K562 (cell line): ENCODE results near the gene IDUA. TPM values are rescaled to one million over a fixed set of nuclear protein-coding genes. Genes with fewer than 3 reads are reported as not detected.

Experiments
- E2F3 ChIP-seq: fragments of 250-450 bp; sonication (Bioruptor Pico); IDR thresholded peaks from 2 replicates; pipeline ENCODE4 v1.4.0; 2020; ENCODE audit warnings: mild to moderate bottlenecking
- HINFP ChIP-seq: fragments of 450-650 bp; conservative IDR thresholded peaks from 2 replicates; pipeline ENCODE4 v1.6.1; 2016; ENCODE audit warnings: missing genetic modification characterization, low read depth, mild to moderate bottlenecking, control low read depth, missing compliant biosample characterization
- NCOA2 ChIP-seq, 2 experiments: fragments of 450-650 bp; IDR thresholded peaks; 2 replicates each; pipeline ENCODE4 v1.6.1; 2018; ENCODE audit warnings: mild to moderate bottlenecking in 2 of 2, moderate library complexity in 1 of 2; ENCODE audit not compliant: partially characterized antibody in 2 of 2
- PHF21A ChIP-seq: fragments of 450-650 bp; IDR thresholded peaks from 2 replicates; pipeline ENCODE4 v1.6.1; 2017; ENCODE audit warnings: low read depth, borderline replicate concordance
- PKNOX1 ChIP-seq: fragments of 450-650 bp; IDR thresholded peaks from 2 replicates; pipeline ENCODE4 v1.6.1; 2016
- RBFOX2 ChIP-seq: fragments of 200-400 bp; formaldehyde crosslinking; IDR thresholded peaks from 2 replicates; pipeline ENCODE4 v1.6.1; 2017; ENCODE audit warnings: low read depth, mild to moderate bottlenecking, low read length, moderate library complexity
- SIRT6 ChIP-seq: IDR thresholded peaks from one replicate; pipeline ENCODE4 v1.6.1; 2012; ENCODE audit warnings: low read depth, mild to moderate bottlenecking, control low read depth, inconsistent platforms, low read length, moderate library complexity
- TAF1 ChIP-seq: IDR thresholded peaks from 2 replicates; pipeline ENCODE4 v1.6.1; 2011; ENCODE audit warnings: mild to moderate bottlenecking, low read length, moderate library complexity; ENCODE audit not compliant: insufficient read depth, control insufficient read depth, severe bottlenecking; ENCODE audit errors: extremely low read depth
- ZBTB43 ChIP-seq: sonication (generic); formaldehyde crosslinking; IDR thresholded peaks from 2 replicates; pipeline ENCODE4 v1.8.0; 2023; ENCODE audit warnings: mild to moderate bottlenecking, missing genetic modification reagents
- polyA plus RNA-seq, 8 experiments: library from polyadenylated mRNA; depleted of rRNA in 4 of 8; stranded (reverse) in 5 of 8; unstranded in 3 of 8; fragments of >200 nt; fragmentation: Nextera tagmentation in 2 of 8; fragmentation: Illumina TruSeq in 1 of 8; extraction: Ambion mirVana in 2 of 8; extraction: Trizol in 1 of 8; gene quantifications; 2 replicates each; pipeline versions ENCODE4 v1.2.1 to v1.2.3, GENCODE V29; 2011 to 2014; ENCODE audit warnings: inconsistent platforms in 1 of 8, missing spikeins in 1 of 8
- total RNA-seq, 7 experiments: library from RNA; depleted of rRNA in 6 of 7; stranded (reverse); fragments of >200 nt in 6 of 7; fragmentation: Illumina TruSeq in 2 of 7; extraction: Trizol in 2 of 7; gene quantifications; 2 replicates each; pipeline versions ENCODE4 v1.2.1 to v1.2.3, GENCODE V29; 2011 to 2021; ENCODE audit warnings: low replicate concordance in 1 of 7
- TF ChIP-seq, protein P1 (sequence below), 2 experiments: fragments of 450-650 bp in 1 of 2; sonication (generic) in 1 of 2; formaldehyde crosslinking in 1 of 2; IDR thresholded peaks; 2 replicates each; pipeline versions ENCODE4 v1.7.1 to v1.9.0; 2016 to 2022; ENCODE audit warnings: inconsistent platforms in 1 of 2, mild to moderate bottlenecking in 1 of 2, missing genetic modification reagents in 1 of 2
- TF ChIP-seq, protein P2 (sequence below): fragments of 250-450 bp; sonication (Bioruptor Pico); IDR thresholded peaks from 2 replicates; pipeline ENCODE4 v1.5.1; 2021; ENCODE audit warnings: mild to moderate bottlenecking

The IDUA gene
- total and polyA plus RNA-seq, 9 of the 15 experiments (the other 6 are each of a cell fraction or from before 2014, with no cell fraction given), result 0.04 to 16.1 (median 1.2) TPM

DNA sequence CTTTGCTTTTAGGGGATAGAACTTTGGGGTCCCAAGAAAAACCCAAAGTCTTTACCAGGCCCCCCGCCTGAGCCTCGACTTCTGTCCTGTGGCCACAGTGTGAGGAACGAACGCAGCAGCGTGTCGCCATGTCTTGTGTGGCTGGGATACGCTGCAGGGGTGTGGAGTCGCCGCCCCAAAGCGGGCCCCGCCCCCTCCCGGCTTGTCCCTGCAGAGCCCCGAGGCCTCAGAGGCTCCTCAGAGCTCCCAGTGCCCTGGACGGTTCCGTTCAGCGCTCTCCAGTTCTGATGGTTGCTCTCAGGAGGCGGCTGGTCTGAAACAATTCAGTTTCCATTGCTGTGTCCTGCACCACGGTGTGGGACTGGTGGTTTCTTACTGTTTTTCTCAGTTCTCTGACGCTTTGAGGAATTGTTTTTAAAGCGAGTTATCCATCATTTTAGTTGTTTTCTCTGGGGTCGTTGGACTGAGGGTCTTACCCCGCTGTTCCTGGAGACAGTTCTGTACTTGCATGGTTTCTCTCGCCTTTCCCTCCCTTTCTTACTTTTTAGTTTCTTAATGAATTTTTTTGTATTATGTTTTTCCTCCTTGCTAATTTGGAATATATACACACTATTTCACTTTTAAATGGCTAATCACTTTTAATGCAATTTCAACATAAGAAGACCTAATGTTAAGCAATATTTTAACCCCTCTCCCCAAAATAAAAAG lies 1.6 kb upstream of the IDUA start (continued):
- TF ChIP-seq, protein P1, sequence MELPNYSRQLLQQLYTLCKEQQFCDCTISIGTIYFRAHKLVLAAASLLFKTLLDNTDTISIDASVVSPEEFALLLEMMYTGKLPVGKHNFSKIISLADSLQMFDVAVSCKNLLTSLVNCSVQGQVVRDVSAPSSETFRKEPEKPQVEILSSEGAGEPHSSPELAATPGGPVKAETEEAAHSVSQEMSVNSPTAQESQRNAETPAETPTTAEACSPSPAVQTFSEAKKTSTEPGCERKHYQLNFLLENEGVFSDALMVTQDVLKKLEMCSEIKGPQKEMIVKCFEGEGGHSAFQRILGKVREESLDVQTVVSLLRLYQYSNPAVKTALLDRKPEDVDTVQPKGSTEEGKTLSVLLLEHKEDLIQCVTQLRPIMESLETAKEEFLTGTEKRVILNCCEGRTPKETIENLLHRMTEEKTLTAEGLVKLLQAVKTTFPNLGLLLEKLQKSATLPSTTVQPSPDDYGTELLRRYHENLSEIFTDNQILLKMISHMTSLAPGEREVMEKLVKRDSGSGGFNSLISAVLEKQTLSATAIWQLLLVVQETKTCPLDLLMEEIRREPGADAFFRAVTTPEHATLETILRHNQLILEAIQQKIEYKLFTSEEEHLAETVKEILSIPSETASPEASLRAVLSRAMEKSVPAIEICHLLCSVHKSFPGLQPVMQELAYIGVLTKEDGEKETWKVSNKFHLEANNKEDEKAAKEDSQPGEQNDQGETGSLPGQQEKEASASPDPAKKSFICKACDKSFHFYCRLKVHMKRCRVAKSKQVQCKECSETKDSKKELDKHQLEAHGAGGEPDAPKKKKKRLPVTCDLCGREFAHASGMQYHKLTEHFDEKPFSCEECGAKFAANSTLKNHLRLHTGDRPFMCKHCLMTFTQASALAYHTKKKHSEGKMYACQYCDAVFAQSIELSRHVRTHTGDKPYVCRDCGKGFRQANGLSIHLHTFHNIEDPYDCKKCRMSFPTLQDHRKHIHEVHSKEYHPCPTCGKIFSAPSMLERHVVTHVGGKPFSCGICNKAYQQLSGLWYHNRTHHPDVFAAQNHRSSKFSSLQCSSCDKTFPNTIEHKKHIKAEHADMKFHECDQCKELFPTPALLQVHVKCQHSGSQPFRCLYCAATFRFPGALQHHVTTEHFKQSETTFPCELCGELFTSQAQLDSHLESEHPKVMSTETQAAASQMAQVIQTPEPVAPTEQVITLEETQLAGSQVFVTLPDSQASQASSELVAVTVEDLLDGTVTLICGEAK (IDR thresholded peaks at IDR 0.05), result no peak
- TF ChIP-seq, protein P1 (CRISPR knock-in tag; IDR thresholded peaks at IDR 0.05), result no peak
- TF ChIP-seq PHF21A (no peak), TAF1 (peak; percentile 81), PKNOX1 (no peak), ZBTB43 (CRISPR knock-in tag) (no peak), RBFOX2 (peak; percentile 81), HINFP (tag) (no peak), SIRT6 (no peak), NCOA2 (IDR thresholded peaks at IDR 0.05; ENCODE audit: partially characterized antibody in 2 of 2) (no peak), E2F3 (CRISPR knock-in tag) (no peak)
- TF ChIP-seq, protein P2, sequence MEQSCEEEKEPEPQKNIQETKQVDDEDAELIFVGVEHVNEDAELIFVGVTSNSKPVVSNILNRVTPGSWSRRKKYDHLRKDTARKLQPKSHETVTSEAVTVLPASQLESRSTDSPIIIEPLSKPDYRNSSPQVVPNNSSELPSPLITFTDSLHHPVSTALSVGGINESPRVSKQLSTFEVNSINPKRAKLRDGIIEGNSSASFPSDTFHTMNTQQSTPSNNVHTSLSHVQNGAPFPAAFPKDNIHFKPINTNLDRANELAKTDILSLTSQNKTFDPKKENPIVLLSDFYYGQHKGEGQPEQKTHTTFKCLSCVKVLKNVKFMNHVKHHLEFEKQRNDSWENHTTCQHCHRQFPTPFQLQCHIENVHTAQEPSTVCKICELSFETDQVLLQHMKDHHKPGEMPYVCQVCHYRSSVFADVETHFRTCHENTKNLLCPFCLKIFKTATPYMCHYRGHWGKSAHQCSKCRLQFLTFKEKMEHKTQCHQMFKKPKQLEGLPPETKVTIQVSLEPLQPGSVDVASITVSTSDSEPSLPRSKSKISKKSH, result no peak
